HepG2 (cell line): ENCODE measurements around the gene HTRA3. TPM values are rescaled to one million over a fixed set of nuclear protein-coding genes. Genes with fewer than 3 reads are reported as not detected.

Experiments used
- DNMT3B ChIP-seq: conservative IDR thresholded peaks from 2 replicates; pipeline ENCODE4 v1.6.1; 2016; ENCODE audit warnings: missing biosample characterization, control low read depth
- JUN ChIP-seq: sonication (generic); formaldehyde crosslinking; IDR thresholded peaks from 2 replicates; pipeline ENCODE4 v1.4.0; 2020; ENCODE audit warnings: mild to moderate bottlenecking, missing genetic modification reagents
- MXD3 ChIP-seq: IDR thresholded peaks from 2 replicates; pipeline ENCODE4 v1.6.1; 2016; ENCODE audit warnings: mild to moderate bottlenecking, missing biosample characterization, missing genetic modification reagents
- NFYB ChIP-seq: sonication (generic); formaldehyde crosslinking; IDR thresholded peaks from 2 replicates; pipeline ENCODE4 v1.4.0; 2020; ENCODE audit warnings: missing genetic modification reagents
- NONO ChIP-seq, 2 experiments: fragments of 450-650 bp in 1 of 2; sonication (generic) in 1 of 2; formaldehyde crosslinking in 1 of 2; IDR thresholded peaks in 1 of 2; conservative IDR thresholded peaks in 1 of 2; 2 replicates each; pipeline versions ENCODE4 v1.6.1 to v1.8.0; 2017 to 2022; ENCODE audit warnings: mild to moderate bottlenecking in 1 of 2, missing genetic modification reagents in 1 of 2, moderate library complexity in 1 of 2
- PAXIP1 ChIP-seq: sonication (generic); formaldehyde crosslinking; conservative IDR thresholded peaks from 2 replicates; pipeline ENCODE4 v1.4.0; 2020; ENCODE audit warnings: mild to moderate bottlenecking, missing genetic modification reagents, moderate library complexity
- POGZ ChIP-seq: sonication (generic); formaldehyde crosslinking; IDR thresholded peaks from 2 replicates; pipeline ENCODE4 v1.4.0; 2020; ENCODE audit warnings: mild to moderate bottlenecking, missing genetic modification reagents
- SKI ChIP-seq: fragments of 450-650 bp; IDR thresholded peaks from one replicate; pipeline ENCODE4 v1.6.1; 2018; ENCODE audit warnings: mild to moderate bottlenecking; ENCODE audit not compliant: partially characterized antibody
- ZBTB39 ChIP-seq: sonication (generic); formaldehyde crosslinking; IDR thresholded peaks from 2 replicates; pipeline ENCODE4 v1.5.0; 2020; ENCODE audit warnings: missing genetic modification reagents
- ZFX ChIP-seq: sonication (generic); formaldehyde crosslinking; IDR thresholded peaks from 2 replicates; pipeline ENCODE4 v1.4.0; 2020; ENCODE audit warnings: mild to moderate bottlenecking, low read depth, missing genetic modification reagents, moderate library complexity
- ZNF629 ChIP-seq: sonication (generic); formaldehyde crosslinking; conservative IDR thresholded peaks from 2 replicates; pipeline ENCODE4 v1.5.0; 2020; ENCODE audit warnings: missing genetic modification reagents
- ZNF678 ChIP-seq: sonication (generic); formaldehyde crosslinking; IDR thresholded peaks from 2 replicates; pipeline ENCODE4 v1.4.0; 2020; ENCODE audit warnings: mild to moderate bottlenecking, missing genetic modification reagents
- ZNF687 ChIP-seq: sonication (generic); formaldehyde crosslinking; IDR thresholded peaks from 2 replicates; pipeline ENCODE4 v1.5.1; 2020; ENCODE audit warnings: mild to moderate bottlenecking, missing genetic modification reagents, moderate library complexity
- ZNF879 ChIP-seq: sonication (generic); formaldehyde crosslinking; IDR thresholded peaks from 2 replicates; pipeline ENCODE4 v1.8.1; 2023; ENCODE audit warnings: missing genetic modification reagents
- ZUFSP ChIP-seq: sonication (generic); formaldehyde crosslinking; IDR thresholded peaks from 2 replicates; pipeline ENCODE4 v1.9.0; 2021; ENCODE audit warnings: missing genetic modification reagents, mild to moderate bottlenecking, borderline replicate concordance
- polyA plus RNA-seq, 8 experiments: library from polyadenylated mRNA; depleted of rRNA in 3 of 8; stranded (reverse) in 7 of 8; unstranded in 1 of 8; fragments of >200 nt; fragmentation: Illumina TruSeq in 4 of 8; extraction: Trizol in 4 of 8; gene quantifications; 2 replicates each; pipeline versions ENCODE4 v1.2.1 to v1.2.3, GENCODE V29; 2011 to 2016; ENCODE audit warnings: low read depth in 4 of 8, missing spikeins in 1 of 8, mixed read lengths in 1 of 8; ENCODE audit not compliant: insufficient read depth in 1 of 8
- total RNA-seq, 5 experiments: library from RNA; depleted of rRNA; stranded (reverse); fragments of >200 nt; fragmentation: Illumina TruSeq; extraction: Trizol; gene quantifications; 2 replicates each; pipeline ENCODE4 v1.2.3, GENCODE V29; 2016; ENCODE audit warnings: low read depth in 1 of 5

The HTRA3 gene
- total and polyA plus RNA-seq, 2 of the 13 experiments (the other 11 are each of a cell fraction or from before 2014, with no cell fraction given): 0.17 TPM; not detected in 1

- TF ChIP-seq ZBTB39 (CRISPR knock-in tag): no peak
- peak; percentile 28 for TF ChIP-seq ZNF687 (CRISPR knock-in tag)
- TF ChIP-seq ZNF879 (CRISPR knock-in tag): no peak
- no peak for TF ChIP-seq ZUFSP
- no peak for TF ChIP-seq JUN
- no peak for TF ChIP-seq ZNF629
- no peak for TF ChIP-seq MXD3
- no peak for TF ChIP-seq SKI
- no peak for TF ChIP-seq NFYB (CRISPR knock-in tag)
- TF ChIP-seq ZFX (CRISPR knock-in tag): peak; percentile 30; the same call in 1 of the 2 replicates
- no peak for TF ChIP-seq NONO (IDR thresholded peaks at IDR 0.05)
- peak; percentile 32; the same call in 1 of the 2 replicates for TF ChIP-seq NONO (CRISPR knock-in tag; conservative IDR thresholded peaks at IDR 0.05)
- TF ChIP-seq ZNF678 (CRISPR knock-in tag): no peak
- TF ChIP-seq POGZ: no peak
- peak; percentile 25; the same call in 1 of the 2 replicates for TF ChIP-seq PAXIP1 (CRISPR knock-in tag)
- TF ChIP-seq DNMT3B (CRISPR knock-in tag): no peak
Measured at GRCh38 chr4:8334786-8335460, 65.4 kb downstream of the HTRA3 start (continued).
